Measurements from ENCODE around the gene KRTAP10-12.
"Not testable (repeated sequence)": the region's sequence is repeated elsewhere in the genome, so short reads cannot be mapped to it uniquely, and the experiment has no call there.

KRTAP10-12 gene

DNA sequence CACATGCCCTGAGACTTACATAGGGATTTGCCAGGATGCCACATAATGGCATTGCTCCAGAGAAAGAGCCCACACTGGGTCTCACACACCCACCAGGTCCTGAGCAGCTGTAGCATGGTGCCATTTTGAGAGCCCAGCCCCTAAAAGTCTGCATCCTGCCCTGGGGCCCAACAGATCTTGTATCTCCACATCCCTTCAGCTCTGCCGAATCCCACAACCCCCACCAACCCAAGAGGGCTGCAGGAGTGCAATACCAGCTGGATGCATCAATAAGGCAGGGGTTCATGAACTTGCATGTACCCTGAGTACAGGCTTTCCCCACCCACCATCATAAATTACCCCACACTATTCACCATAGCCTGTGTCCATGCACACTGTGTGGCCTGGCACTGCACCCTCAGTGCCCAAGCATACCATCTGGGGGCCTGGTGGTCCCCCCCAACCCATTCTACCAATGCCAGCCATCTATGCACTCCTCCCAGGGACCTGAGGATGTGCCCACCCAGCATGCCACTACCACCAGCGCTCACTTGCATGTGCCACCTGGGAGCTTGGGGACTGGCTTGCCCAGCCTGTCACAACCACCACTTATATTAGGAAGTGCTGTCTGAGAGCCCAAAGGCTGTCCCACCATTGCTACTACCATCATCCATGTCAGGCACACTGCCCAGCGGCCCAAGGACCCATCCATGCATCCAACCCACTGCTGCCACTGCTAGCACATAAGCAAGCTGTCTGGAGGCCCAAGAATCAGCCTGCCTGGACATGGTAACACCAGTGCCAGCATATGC lies 26.1 kb upstream of the KRTAP10-12 start:
- DNase-seq = no peak

DNA sequence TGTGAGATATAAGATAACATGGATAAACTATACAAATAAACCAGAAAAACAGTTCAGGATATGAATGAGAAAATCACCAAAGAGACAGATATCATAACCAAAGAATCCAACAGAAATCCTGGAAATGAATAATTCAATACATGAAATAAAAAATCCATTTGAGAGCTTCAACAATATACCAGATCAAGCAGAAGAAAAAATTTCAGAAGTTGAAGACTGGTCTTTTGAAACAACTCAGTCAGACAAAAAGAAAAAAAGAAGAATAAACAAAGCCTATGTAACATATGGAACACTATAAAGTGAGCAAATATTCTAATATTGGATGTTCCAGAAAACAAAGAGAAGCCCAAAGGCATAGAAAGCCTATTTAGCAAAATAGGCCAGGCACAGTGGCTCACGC lies 25.1 kb upstream of the KRTAP10-12 start:
- DNase-seq = no peak

- DNase-seq = no peak
These were observed 19.1 kb upstream of the KRTAP10-12 start for GRCh38 chr21:44677881-44678280.

GRCh38 chr21:44681152-44681551 lies 15.8 kb upstream of the KRTAP10-12 start:
- no peak for DNase-seq

DNA sequence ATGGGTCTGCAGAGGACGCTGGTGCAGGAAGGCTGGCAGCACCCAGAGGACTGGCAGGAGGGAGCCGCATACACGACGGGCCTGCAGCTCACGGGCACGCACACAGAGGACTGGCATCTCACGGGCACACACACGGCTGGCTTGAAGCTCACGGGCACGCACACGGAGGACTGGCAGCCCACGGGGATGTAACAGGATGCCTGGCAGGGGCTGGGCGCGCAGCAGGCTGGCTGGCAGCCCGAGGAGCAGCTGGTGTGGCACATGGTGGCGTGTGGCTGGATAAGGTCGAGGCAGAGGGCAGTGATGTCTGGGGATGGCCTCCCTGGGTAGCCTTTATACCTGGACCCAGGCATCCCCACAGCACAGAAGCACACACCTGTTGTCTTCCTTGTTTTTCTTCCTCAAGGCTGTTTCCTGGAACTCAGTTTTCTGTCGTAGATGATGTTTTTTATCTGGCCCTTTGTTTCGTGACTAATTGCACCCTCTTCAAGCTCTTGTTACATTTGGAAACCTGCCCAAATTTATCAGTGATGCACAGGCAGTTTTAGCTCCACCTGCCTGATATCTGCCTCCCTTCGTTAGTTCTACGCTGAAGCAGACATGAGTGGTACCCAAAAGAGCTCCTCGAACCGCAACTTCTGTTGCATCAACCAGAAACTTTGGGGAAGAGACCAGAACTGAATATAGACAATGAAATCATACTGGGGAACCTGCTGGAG lies 15.0 kb upstream of the KRTAP10-12 start, which contains the start of gene KRTAP12-1:
Gene KRTAP12-1 (minus strand): TSS at position 303 of the 719 bp plus-strand sequence. CDS start 40 bp downstream, at position 263.
- no peak for DNase-seq

- no peak for DNase-seq
These were observed 14.3 kb upstream of the KRTAP10-12 start for GRCh38 chr21:44682580-44683151.

DNA sequence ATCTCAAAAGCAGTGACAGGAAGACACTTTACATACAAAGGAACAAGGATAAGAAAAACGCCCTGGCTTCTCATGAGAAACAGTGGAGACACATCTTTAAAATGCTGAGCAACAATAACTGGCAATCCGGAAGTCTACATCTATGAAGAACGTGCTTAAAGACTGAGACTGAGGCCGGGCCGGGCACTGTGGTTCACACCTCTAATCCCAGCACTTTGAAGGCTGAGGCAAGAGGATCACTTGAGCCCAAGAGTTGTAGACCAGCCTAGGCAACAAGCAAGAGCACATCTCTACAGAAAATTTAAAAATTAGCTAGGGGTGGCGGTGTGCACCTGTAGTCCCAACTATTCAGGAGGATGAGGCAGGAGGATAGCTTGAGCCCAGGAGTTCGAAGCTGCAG lies 12.9 kb upstream of the KRTAP10-12 start:
- no peak for DNase-seq

- no peak for DNase-seq
These were observed 12.5 kb upstream of the KRTAP10-12 start for GRCh38 chr21:44684483-44684882.

DNA sequence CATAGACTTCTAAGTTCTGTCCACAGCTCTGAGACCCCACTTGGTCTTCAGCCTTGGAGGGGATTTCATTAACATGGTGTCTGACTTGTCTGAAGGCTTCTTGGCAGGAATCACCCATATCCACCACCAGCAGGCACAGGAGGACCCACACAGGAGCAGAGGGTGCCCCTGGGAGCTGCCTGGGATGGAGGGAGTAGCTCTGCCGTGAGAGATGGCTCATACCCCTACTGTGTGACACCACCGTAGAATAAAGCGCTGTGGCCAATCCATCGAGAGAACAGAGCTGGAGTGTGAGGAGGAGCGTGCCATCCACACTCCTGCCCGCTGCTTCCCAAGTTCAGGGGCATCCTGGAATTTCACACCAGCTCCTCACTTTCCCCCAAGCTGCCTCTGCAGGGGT lies 11.9 kb upstream of the KRTAP10-12 start:
- DNase-seq = not testable (repeated sequence)

- DNase-seq = no peak
These were observed 10.8 kb upstream of the KRTAP10-12 start for GRCh38 chr21:44686000-44686781.

DNA sequence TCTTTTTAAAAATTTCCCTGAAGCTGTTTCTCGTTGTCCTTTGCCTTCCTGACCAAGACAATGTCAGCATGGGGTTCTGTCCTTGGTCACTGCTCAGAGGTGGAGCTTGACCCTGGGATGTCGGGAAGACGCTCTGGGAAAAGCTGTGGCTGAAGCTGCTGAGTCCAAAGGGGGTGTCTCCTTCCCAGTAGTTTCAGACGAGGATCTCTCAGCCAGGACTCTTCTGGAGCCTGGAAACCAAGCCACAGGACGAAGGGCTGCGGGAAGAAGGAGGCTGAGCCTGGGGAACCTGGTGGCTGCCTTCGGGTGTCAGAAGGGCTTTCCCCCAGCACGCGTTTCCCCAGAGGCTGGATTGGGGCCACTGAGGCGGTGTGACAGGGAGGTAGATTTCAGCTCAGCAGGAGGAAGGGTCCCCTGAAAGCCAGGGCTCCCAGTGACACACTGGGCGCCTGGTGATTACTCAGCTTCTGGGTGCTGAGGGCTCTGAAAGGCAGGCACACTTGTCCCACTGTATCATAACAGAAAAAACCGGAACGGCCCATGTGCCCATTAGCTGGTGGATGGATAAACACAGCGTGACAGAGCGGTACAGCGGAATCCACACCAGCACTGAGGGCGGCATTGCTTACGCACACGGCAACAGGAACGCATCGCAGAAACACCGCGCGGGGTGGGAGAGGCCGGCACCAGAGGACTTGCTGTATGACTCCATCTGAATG lies 10.0 kb upstream of the KRTAP10-12 start:
- DNase-seq = no peak

GRCh38 chr21:44687671-44688070 lies 9.3 kb upstream of the KRTAP10-12 start:
- DNase-seq = no peak

GRCh38 chr21:44689740-44690139 lies 7.2 kb upstream of the KRTAP10-12 start:
- not testable (repeated sequence) for DNase-seq

DNA sequence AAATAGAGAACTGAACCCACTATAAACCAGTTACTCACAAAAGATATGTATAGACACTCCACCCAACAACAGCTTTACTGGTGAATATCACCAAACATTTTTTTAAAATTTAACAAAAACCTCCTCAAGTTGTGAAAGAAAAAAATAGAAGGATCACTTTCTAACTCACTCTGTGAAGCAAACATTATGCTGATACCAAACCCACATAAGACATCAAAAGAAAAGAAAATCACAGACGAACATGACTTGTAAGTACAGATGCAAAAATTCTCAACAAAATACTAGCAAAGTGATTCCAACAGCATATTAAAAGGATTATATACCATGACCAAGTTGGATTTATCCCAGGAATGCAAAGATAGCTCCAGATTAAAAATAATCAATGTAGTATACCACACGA lies 5.3 kb upstream of the KRTAP10-12 start:
- DNase-seq = no peak

DNA sequence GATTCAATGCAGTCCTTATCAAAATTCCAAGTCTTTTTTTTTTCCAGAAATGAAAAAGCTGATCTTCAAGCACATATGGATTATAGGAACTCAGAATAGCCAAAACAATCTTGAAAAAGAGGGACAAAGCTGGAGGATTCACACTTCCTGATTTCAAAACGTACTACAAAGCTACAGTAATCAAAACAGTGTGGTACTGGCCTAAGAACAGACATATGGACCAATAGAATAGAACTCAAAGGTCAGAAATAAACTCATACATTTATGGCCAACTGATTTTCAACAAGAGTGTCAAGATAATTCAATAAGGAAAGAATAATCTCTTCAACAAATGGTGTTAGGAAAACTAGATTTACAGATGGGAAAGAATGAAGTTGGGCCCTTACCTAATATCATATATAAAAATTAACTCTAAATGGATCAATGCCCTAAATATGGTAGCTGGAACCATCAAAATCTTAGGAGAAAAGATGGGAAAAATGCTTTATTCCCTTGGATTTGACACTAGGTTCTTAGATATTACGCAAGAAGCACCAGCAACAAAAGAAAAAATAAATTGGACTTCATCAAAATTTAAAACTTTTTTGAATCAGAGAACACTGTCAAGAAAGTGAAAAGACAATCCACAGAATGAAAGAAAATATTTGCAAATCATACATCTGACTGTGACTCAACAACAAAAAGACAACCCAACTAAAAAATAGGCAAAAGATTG lies 4.0 kb upstream of the KRTAP10-12 start:
- no peak for DNase-seq

- DNase-seq = no peak
These were observed 2.2 kb upstream of the KRTAP10-12 start for GRCh38 chr21:44694776-44695175.

DNA sequence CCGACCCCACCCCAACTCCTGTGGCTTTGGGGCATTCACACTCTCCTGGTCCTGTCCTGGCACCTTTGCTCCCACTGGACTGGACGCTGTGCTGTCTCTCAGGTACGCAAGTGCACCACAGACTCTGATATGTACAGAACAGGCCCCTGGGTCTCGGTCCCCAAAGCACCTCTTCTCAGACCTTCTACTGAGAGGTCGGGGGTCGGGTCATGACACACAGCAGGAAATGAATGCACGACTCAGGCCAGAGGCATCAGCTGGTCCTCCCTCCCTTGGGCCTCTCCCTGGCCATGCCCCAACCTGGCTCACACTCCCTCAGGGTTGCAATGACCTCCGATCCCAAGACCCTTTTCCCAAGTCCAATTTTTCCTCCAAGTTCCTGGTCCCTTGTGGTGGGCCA lies 1.8 kb upstream of the KRTAP10-12 start:
- no peak for DNase-seq

DNA sequence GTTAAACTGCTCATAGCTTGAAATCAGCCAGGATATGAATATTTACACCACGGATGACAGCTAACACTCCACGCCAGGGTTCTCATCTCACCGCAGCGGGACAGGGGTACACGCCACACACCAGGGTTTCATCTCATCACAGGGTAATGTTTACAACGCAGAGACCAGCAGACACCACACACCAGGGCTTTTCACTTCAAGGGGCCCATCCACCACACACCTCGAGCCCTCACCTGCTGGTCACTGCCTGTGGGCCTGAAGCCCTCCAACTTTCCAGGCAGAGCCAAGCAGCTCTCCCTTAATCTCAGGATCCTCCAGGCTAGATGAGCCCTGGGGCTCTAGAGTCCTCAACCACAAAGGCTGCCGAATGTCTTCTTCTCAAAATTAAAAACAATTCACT lies 1.3 kb upstream of the KRTAP10-12 start:
- no peak for DNase-seq

GRCh38 chr21:44696572-44696971 lies 400 bp upstream of the KRTAP10-12 start:
- DNase-seq = no peak

DNA sequence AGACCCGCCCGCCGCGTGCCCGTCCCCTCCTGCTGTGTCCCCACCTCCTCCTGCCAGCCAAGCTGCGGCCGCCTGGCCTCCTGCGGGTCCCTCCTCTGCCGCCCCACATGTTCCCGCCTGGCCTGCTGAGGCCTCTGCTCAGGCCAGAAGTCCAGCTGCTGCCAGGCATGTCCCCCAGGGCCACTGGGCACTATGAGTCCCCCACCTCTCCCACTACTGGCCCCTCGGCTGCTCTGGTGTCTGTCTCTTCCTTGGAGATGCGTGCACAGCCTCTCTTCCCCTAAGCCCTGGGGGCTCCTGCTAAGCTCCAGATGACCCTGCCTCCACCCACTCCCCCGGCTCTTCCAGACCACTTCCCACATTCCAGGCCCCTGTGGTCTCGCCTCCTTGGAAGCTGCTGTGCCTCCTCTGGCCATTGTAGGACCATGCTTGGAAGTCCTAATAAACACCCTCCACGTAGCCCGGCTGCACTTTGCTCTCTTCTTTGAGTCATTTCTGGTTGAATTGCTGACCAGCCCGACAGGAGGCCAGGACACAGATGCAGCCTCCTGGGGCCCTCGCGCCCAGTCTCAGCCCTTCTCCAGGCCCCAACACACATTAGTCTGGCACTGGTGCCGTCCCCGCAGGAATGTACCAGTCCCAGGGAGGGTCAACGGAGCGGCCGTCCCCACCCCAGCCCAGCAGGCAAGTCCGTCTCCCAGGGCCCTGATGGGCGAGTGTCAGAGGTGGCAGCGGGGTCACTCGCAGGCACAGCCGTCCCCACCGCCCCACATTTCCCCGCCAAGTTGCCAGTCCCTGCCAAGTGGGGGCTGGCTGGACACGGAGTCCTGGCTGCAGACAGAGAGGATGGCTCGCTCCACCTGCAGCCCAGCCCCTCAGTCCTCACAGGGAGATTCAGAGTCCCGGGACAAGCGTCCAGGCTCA lies 1.1 kb downstream of the KRTAP10-12 start:
- no peak for DNase-seq
